GM18511 (cell line): Measurements from ENCODE around the gene ANKRD16.

Experiments
- ATAC-seq: cut with Tn5 transposase; IDR thresholded peaks from one replicate; pipeline ENCODE4 v1.9.1; 2021; ENCODE audit warnings: mild to moderate bottlenecking, moderate library complexity; ENCODE audit not compliant: unreplicated experiment

Gene ANKRD16

DNA sequence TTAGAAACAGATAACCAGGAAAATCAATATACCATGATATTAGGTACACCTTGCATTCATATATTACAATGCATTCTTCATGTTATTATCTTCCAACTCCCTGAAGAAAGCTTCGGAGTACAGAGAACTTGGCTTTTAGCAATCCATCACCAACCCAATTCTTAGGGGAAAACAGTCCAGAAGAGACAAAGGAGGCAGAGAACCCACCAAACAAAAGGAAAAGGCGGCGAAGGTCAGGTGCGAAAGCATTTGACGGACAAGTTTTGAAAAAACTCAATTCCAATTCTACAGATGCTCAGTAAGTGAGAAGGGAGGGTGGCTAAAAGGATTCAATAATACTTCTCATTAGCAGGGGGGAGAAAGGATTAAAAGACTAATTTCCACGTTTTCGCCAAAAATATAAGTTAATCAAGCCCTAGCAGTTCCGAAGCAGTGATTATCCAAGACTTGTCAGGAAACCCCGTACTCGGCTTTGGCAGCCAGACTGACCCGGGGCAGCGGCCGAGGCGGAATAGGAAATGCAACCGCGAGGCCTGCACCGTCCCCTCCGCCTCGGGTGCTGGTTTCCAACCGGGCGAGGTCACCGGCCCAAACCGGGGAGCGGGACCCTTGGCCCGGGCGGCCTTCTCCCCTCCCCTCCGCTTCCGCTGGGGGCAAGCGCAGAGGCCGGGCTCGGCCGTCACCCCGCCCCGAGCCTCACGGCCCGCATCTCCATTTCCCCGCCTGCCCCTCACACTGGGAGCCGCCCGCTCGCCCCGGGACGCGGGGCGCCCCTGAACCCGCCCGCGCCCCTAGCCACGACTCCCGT, 77.2 kb downstream of the ANKRD16 start:
- ATAC-seq: peak; percentile 19
